GM12874 (cell line): Measurements from ENCODE around the gene VIT.

Source experiments
- TF ChIP-seq, protein P1 (sequence below): IDR thresholded peaks from 2 replicates; pipeline ENCODE4 v1.5.1; 2011; ENCODE audit warnings: low read depth, mild to moderate bottlenecking, control low read depth, low read length, moderate library complexity; ENCODE audit not compliant: insufficient read depth

VIT gene

DNA sequence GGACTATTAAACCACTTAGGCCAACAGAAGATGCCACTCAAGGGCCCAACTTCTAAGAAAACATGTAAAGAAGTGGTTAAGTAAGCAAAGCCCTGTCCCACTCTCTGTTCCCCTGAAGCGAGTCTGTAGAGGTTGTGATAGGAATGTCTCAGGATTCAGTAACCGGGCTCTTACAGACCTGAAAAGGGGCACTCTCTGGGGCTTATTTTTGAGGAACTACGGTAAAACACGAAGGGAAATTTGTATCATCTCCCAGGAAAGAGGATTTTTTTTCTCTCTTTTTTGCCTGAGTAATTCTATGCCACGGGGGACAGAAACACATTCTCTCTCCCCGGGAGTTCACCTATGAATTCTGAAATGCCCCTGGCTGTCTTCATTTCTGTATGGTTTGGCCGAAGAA, 77.4 kb downstream of the VIT start:
- TF ChIP-seq, protein P1, sequence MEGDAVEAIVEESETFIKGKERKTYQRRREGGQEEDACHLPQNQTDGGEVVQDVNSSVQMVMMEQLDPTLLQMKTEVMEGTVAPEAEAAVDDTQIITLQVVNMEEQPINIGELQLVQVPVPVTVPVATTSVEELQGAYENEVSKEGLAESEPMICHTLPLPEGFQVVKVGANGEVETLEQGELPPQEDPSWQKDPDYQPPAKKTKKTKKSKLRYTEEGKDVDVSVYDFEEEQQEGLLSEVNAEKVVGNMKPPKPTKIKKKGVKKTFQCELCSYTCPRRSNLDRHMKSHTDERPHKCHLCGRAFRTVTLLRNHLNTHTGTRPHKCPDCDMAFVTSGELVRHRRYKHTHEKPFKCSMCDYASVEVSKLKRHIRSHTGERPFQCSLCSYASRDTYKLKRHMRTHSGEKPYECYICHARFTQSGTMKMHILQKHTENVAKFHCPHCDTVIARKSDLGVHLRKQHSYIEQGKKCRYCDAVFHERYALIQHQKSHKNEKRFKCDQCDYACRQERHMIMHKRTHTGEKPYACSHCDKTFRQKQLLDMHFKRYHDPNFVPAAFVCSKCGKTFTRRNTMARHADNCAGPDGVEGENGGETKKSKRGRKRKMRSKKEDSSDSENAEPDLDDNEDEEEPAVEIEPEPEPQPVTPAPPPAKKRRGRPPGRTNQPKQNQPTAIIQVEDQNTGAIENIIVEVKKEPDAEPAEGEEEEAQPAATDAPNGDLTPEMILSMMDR: no peak

DNA sequence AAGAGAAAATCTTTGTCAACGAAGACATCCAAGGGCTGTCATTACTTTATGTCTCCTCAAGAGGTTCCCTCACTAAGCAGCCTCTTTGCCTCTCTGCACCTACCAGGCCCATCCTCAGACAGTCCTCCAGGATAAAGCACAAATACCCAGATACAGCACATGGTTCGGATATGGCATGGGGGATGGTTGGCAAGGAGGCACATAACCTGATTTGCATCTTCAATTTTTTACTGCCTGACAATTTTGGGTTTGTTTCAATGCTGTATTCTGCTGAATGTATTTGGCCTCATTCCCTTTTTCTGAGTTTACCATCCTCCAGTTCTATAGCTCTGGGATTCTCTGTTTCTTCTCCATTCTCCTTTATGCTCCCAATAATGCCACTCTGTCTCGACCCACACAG, 78.8 kb downstream of the VIT start:
- TF ChIP-seq, protein P1: no peak

DNA sequence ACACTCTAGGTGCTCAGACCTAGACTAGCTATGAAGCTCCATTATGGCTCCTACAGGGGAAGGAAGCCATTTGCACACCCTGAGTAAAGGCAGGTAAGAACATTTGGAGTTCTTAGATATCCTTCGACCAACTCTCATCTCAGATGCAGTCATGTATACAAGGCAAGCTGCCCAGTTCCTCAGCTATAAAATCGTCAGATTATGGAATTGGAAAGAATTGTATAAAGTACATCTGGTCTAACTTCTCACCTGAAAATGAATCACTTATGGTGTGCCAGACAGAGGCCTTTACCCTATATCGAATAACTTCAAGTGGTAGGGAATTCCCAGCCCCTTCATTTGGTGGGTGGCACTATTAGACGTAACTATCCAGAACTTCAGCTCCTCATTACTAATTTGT, 79.3 kb downstream of the VIT start:
- TF ChIP-seq, protein P1: no peak

DNA sequence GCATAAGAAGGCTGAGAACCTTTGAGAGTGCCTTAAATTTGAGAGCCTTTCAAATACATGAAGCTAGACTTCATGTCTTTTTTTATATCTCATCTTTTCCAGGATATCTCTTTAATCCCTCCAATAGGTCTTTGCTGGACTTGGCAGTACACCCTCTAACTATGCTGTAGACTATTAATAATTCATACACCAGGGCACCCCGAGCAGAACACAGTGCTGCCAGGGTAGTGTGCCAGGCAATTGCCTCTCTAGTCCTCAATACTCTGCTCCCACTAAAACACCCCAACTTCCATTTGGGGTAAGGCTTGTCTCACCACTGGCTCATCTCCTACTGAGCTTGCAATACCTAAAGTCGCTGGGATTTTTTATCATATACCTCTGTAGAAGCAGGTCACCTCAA, 80.8 kb downstream of the VIT start:
- TF ChIP-seq, protein P1: no peak

DNA sequence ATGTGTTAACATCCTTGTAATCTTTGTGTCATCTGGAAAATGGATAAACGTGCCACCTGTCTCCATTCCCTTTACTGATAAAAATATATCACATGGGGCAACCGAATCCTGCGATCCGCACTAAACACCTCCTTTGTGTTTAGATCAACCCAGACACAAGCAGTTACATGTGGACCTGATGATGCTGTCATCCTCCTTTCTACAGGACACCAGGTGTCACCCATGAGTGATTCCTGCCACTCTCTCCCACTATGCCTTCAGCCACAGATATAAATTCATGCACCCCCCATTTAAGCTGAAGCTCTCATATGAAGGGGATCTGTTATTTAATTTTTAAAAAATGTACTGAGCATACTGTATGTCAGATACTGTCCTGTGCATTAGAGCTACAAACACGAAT, 81.3 kb downstream of the VIT start:
- TF ChIP-seq, protein P1: no peak

DNA sequence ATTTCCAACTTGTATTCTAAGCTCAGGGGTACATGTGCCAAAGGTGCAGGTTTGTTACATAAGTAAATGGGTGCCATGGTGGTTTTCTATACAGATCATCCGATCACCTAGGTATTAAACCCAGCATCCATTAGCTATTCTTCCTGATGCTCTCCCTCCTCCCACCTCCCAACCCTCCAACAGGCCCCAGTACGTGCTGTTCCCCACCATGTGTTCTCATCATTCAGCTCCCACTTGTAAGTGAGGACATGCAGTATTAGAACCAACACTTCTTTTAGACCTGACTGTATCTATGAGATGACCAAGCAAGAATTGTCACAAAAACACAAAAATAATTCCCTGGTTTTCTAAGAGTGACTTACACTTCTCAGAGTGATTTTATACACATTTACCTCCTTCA, 83.0 kb downstream of the VIT start:
- TF ChIP-seq, protein P1: no peak

DNA sequence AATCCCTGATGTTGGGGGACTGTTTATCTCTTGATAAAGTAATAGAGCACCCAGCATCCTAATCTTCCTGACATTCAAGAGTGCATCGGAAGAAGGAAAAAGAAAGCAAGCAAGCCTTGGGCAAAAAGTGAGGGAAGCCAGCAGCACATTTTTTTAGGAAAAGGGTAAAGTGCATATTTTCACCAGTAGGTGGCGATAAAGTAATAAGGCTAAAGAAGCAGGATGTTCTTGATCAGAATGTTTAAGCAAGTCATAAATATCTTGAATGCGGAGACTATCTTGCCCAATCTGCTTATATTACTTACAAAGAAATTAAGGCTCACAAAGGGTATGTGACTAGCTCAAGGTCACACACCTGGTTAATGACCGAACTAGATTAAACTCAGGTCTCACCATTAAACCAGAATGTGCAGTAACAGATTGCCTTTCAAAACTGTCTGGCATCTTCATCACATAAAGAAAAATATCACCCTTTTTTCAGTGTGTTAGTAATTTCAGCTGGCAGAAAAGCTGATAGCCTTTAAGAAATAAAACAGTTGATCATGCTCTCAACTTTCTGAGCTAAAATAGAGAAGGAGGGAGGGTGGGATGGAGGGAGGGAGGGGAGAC, 83.8 kb downstream of the VIT start:
- TF ChIP-seq, protein P1: peak; percentile 62; the same call in 1 of the 2 replicates
